ENCODE measurements around the gene KIF3A. TPM values are rescaled to one million over a fixed set of nuclear protein-coding genes. Genes with fewer than 3 reads are reported as not detected.
"Not testable (repeated sequence)": the region's sequence is repeated elsewhere in the genome, so short reads cannot be mapped to it uniquely, and the experiment has no call there.

KIF3A gene
- total RNA-seq, 1 donor = 1.1 TPM

DNA sequence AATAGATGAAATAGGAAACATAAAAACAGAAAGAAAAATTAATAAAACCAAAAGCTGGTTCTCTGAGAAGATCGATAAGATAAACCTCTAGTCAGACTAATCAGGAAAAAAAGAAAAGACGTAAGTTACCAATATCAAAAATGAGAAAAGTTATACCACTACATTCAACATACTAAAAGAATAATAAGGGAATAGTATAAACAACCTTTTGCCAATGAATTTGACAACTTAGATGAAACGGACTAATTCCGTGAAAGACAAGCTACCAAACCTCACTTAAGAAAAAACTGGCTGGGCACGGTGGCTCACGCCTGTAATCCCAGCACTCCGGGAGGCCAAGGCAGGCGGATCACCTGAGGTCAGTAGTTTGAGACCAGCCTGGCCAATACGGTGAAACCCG, 7.5 kb downstream of the KIF3A start:
- DNase-seq (ENCODE audit: low read depth in 2 of 3, low spot score in 2 of 3) = no peak

DNA sequence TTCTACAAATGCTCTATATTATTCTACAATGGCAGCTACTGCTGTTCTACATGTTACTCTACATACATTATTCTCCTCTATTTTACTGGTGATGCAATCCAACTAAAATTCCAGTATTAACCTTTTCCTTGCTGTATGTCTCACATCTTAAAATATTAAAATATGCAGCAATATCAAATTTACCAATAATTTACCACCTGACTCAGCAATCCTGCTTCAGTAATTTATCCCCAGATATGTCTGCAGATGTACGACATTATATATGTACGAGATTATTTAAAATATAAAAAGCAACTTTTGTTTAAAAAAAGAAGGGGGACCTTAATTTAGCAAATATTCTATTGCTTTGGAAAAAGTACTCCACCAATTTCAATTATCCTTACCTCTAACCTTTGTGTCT, 11.6 kb downstream of the KIF3A start:
- no peak for DNase-seq (ENCODE audit: low read depth in 2 of 3, low spot score in 2 of 3)

DNA sequence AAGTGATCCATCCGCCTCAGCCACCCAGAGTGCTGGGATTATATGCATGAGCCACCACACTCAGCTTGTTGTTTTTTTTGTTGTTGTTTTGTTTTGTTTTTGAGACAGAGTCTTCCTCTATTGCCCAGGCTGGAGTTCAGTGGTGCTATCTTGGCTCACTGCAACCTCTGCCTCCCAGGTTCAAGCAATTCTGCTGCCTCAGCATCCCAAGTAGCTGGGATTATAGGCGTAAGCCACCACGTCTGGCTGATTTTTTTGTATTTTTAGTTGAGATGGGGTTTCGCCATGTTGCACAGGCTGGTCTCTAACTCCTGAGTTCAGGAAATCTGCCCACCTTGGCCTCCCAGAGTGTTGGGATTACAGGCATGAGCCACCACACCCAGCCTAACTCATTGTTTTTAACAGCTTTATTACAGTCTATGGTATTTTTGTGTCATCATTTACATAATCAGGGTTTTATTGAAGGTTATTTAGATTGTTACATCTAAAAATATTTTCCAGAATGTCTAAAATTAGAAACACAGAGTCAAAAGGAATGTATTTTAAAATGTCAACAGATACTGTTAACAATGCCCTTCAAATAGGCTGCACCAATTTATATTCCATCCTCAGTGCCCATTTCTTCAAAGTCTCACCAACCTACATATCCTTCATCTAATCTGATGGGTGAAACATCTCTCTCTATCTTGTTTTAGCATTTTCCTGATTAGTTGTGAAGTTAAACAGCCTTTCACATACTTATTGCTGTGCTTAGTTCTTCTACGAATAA, 18.6 kb downstream of the KIF3A start:
- DNase-seq (ENCODE audit: low read depth in 2 of 3, low spot score in 2 of 3) = no peak

DNA sequence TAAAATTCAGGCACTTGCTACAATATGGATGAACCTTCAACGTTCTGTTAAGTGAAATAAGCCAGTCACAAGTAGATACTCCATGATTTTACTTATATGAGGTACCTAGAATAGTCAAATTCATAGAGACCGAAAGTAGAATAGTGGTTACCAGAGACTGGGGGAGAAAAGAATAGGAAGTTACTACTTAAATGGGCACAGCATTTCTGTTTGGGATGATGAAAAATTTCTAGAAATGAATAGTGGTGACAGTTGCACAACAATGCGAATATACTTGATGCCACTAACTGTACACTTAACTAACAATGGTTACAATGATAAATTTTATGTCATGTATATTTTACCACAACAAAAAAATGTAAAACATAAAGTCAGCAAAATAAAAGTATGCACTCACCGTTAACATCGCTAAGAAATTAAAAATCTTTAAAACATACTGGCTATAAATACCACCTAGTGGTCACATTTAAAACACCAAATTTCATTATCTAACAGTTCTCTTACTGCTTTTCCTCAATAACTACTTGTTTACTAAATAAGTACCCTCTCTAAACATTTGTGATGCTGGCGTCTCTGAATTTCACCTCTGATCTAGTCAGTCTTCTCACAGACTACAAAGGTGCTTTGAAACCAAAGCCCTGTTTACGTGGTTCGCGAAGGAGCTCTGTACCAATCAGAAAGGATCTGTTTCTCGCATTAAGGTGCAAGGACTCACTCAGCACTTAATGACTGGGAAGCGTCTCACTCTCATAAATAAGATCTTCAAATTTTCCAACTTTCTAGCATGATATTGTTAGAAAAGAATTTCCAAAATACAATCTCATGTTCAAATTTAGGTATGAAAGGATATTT, 22.7 kb downstream of the KIF3A start:
- DNase-seq (ENCODE audit: low read depth in 2 of 3, low spot score in 2 of 3) = peak in 1 of 3 donors; percentile 36

DNA sequence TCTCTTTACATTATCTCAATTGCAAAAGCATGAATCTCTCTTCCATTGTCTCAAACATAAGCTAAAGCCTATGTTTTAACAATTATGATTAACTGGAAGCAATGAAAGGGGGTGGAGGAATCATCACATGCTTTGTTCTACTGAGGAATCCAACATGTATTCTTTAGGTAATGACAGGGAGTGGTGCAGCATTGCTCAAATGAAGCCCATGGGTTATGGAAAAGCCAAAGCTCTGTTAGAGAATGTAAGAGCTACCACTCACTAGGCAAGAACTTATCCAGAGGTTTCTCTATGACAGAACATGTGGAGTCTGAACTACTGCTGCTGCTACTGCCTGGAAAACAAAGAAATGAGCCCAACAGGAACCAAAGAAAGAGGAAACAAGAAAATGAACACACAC, 28.7 kb downstream of the KIF3A start:
- no peak for DNase-seq (ENCODE audit: low read depth in 2 of 3, low spot score in 2 of 3)

DNA sequence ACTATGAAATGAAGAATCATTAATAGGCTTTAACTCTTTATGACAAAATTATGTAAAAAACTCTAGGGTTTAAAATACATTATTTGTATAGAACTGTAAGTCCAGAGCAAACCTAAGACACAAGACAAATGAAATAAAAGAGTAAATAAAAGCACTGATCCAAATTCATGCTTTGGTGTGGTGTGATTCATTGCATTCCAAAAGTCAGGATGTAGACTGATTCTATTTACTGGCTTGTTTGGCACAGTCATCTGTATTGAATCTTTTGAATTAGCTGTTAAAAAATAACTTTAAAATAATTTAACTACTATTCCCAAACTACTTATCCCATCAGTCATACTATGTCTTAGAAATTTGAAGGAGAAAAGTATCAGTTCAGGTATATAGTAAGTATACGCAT, 32.5 kb downstream of the KIF3A start:
- DNase-seq (ENCODE audit: low read depth in 2 of 3, low spot score in 2 of 3) = no peak

DNA sequence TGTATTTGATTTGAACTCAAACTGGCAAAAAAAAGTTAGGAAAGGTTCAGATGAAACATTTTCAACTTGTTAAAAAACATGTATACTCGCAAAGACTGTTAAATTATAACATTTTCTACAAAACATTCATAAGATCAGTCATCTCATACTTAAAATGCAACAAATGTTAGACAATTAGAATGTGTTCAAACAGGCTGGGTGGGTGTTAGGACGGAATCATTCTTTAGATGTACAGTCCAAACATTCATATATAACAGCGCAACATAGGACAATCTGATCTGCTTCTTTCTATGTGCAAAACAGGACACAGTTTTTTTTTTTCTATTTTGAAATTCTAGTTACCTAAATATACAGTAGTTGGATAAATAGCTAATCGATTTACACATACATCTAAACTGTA, 41.4 kb downstream of the KIF3A start:
- no peak for DNase-seq (ENCODE audit: low read depth in 2 of 3, low spot score in 2 of 3)

DNA sequence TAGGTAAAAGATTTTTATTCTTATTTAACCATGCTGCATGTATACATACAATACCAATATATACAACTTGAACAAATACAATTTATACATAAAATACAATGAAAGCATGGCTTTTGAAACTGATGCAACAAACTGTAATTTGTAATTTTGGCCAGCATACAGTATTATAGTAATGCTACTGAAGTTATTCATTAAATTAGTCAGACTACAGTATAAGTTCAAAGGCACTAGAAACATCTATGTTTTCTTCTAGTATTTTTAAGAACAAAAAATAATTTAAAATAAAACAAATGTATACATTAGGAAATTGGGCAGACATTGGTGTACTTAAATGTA, 44.7 kb downstream of the KIF3A start:
- no peak for DNase-seq (ENCODE audit: low read depth in 2 of 3, low spot score in 2 of 3)

DNA sequence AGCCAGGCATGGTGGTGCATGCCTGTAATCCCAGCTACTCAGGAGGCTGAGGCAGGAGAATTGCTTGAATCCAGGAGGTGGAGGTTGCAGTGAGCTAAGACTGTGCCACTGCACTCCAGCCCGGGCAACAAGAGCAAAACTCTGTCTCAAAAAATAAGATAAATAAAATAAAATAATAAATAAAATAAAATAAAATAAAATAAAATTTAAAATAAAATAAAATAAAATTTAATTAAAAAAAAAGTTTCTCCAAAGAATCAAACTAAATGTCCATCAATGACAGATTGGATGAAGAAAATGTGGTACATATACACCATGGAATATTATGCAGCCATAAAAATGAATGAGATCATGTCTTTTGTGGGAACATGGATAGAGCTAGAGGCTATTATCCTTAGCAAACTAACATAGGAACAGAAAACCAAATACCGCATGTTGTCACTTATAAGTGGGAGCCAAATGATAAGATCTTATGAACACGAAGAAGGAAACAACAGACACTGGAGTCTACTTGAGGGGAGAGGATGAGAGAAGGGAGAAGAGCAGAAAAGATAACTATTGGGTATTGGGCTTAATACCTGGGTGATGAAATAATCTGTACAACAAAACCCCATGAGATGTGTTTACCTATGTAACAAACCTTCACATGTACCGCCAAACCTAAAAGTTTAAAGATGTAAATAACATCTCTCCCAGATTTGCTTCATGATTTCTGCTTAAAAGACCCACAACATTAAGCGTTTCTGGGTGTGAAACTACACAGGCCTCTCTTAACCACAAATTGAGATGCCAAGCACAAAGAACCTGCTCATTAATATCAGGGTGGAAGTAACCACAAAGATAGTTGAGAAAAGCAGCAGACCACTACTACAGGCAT, 45.4 kb downstream of the KIF3A start:
- DNase-seq (ENCODE audit: low read depth in 2 of 3, low spot score in 2 of 3) = not testable (repeated sequence)

DNA sequence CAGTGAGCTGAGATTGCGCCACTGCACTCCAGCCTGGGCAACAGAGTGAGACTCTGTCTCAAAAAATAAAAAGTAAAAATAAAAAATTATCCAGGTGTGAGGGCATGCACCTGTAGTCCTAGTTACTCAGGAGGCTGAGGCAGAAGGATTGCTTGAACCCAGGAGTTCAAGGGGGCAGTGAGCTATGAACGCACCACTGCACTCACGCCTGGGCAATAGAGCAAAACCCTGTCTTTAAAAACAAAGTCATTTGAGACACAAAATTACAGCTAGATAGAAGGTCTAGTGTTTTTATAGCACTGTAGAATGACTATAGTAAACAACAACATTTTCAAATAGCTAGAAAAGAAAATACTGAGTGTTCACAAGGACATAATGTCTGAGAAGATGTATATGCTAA, 47.2 kb downstream of the KIF3A start:
- DNase-seq (ENCODE audit: low read depth in 2 of 3, low spot score in 2 of 3) = no peak

DNA sequence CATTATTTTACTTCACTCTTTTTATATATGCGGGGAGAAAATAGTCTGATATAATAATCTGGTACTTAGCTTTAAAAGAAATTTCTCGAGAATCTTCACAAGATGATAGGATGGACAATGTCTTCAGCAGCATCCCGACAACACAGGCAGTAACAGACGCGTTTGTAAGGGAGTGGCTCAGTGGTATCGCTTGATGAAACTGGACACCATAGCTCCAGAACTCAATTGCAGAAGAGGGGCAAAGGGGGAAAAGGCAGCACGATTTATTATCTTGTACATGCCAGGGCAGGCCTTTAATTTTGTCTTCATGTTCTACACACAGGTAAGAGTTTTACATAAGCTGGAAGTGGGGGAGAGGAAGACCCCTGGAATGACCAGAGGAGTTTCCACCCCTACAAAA, 47.8 kb downstream of the KIF3A start:
- no peak for DNase-seq (ENCODE audit: low read depth in 2 of 3, low spot score in 2 of 3)

DNA sequence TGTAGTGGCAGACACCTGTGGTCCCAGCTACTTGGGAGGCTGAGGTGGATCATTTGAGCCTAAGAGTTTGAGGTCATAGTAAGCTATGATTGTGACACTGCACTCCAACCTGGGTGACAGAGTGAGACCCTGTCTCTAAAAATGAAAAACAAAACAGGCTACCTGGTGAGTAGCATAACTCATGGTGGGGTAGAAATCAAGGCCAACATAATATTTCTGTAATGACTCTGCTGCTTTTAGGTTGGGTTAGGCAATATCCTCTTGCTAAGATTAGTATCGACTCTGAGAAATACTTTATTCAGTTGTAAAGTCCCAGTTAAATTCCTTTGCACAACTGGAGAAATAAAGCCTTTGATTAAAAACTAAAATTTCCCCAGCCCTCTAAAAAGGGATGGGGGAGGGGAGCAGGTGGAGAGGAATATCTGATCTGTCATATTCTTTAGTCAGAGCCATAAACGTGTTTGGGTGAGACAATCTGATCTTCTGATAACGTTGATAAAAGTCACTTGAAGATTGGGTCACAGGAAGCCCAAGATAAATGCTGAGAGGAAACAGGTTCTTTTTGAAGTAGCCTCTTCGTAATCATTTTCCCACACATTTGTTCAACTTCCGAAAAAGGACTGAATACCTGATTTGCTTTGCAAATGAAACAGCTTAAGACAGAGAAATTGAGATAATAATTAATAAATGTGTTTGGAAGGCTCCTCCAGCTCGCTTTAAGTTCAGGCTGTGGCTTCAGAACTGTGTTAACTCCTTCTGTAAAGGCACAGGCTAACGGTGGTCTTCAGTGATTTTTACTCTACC, 48.6 kb downstream of the KIF3A start:
- DNase-seq (ENCODE audit: low read depth in 2 of 3, low spot score in 2 of 3) = peak in 2 of 3 donors; percentile 66 to 86

DNA sequence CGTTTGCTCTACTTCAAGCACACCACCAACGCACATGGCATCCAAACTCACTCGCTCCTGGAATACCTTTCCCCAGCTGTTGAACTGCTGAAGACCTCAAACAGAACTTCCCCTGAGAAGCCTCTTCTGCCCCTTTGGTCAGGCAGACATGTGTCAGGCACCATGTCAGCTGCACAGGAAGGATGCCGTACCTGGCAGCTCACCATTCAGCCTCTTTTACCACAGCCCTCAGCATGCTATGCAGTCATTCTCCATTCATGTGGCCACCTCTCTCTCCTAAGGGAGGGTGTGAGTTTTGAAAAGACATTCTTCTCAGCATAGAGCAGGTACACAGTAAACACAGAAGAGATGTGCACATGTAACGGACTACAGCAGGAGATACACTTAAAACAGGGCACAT, 49.4 kb downstream of the KIF3A start:
- DNase-seq (ENCODE audit: low read depth in 2 of 3, low spot score in 2 of 3) = peak in 1 of 3 donors; percentile 55

DNA sequence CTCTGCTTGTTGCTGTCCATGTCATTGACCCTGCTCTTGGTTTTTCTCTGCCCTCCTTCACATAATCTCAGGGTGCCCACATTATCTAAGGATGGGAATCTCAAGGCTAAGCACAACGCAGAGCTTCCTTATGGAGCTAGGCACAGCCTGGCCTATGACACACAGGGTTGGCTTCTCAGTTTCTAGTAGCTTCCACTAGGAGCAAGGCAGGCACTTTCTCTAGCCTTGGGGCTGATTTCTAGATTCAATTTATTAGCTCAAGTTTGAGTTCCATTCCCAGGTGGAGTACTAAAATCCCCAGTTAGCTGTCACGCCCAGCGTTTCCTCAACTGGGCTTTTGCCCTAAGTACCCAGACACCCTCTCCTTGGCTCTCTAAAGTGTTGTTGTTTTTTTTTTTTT, 51.2 kb downstream of the KIF3A start:
- no peak for DNase-seq (ENCODE audit: low read depth in 2 of 3, low spot score in 2 of 3)

DNA sequence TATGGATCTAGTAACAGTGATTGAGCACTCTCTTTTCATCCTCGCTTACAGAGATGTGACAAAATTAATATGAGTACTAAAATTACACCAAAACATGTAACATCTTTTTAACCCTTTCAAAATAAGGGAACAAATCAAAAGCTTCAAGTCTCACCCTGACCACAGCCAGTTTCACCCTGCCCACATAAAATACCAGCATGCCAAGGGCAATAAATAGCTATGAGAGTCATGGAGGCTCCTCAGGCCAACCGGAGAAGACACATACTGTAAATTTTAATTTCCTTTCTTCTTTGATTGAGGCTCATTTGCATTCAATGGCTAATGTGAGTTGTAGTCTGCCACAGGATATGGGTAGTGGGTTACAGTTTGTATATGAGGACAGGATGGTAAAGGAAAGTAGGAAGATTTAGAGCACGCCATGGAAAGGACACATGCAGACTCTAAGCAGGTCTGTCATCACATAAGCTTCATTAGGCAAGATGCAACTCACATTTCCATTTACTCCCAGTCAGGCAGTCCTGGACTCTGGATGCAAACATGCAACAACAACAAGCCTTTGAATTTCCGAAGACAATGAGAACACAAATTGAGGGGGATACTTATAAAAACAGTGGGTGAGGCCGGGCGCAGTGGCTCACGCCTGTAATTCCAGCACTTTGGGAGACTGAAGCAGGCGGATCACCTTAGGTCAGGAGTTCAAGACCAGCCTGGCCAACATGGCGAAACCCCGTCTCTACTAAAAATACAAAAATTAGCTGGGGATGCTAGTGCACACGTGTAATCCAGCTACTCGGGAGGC, 52.2 kb downstream of the KIF3A start:
- DNase-seq (ENCODE audit: low read depth in 2 of 3, low spot score in 2 of 3) = no peak

DNA sequence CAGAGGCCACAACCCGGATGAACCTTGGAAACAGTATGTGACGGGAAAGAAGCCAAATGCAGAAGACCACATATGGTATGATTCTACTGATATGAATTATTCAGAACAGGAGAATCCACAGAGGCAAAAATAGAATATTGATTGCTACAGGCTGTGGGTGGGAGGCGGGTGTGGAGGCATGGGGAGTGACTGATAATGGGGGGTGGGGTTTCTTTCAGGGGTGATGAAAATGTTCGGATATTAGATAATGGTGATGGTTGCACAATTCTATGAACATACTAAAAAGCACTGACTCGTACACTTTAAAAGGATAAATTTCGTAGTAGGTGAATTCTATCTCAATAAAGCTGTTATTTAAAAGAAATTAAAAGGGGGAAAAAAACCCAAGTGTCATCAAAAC, 52.9 kb downstream of the KIF3A start:
- DNase-seq (ENCODE audit: low read depth in 2 of 3, low spot score in 2 of 3) = no peak

DNA sequence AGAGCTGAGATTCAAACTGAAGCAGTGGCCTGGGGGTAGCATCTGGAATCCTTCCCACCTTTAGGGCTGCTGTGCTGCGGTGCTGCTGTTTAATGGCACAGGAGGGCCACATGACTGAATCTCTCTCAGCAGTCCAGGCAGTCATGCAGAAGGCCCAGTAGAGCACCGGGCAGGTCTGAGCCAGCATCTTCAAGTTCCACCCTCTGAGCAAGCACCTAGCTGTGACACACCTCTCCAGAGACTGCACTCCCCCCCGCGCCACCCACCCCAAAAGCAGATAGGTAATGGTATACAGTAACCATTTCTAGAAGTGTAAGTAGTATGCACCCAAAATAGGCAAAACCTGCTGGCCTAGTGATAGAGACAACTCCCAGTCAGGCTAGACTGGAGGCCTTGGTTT, 55.4 kb downstream of the KIF3A start:
- no peak for DNase-seq (ENCODE audit: low read depth in 2 of 3, low spot score in 2 of 3)

DNA sequence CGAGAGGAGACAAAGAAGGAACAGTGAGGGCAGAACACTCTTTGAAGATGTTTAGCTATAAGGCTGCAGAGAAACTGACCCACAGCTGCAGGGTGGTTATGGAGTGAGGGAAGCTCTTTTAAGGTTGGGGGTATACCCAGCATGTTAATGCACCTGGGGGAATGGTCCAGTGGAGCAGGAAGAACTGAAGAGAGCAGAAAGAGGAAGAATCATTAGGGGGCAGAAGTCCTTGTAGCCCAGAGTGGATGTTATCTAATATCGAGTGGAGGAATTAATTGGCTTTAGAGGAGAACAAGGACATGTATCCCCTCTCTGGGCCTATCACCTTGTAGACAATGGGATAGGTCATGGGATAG, 55.9 kb downstream of the KIF3A start:
- DNase-seq (ENCODE audit: low read depth in 2 of 3, low spot score in 2 of 3) = no peak

DNA sequence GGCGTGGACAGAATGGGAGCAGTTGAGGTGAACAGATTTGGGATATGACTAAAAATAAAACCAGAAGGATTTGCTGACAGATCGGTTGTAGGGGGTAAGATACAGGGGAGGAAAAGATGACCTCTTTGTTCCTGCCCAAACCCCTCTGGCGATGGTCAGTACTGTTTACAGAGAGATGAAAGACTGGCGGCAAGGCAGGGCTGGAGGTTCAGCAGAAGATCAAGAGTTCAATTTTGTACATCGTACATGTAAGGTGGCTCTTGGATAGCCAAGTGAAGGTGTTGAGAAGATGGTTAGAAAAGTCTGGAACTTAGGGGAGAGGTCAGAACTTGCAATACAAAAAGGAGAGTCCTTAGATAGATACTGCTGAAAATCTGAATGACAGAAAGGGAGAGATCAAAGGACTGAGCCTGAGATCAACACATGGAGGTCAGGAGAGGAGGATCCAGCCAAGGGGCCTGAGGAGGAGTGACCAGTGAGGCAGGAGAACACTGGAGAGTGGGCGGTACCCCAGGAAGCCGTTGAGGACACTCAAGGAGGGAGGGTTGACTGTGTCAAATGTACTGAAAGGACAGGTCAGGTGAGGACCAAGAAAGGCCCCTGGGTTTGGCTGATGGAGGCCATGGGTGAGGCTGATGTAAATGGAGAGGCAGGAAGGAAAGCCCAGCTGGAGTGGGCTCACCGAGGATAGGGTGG, 56.4 kb downstream of the KIF3A start:
- DNase-seq (ENCODE audit: low read depth in 2 of 3, low spot score in 2 of 3) = no peak
